Measurements from ENCODE around the gene PRTFDC1. TPM values are rescaled to one million over a fixed set of nuclear protein-coding genes. Genes with fewer than 3 reads are reported as not detected.
"Not testable (repeated sequence)": the region's sequence is repeated elsewhere in the genome, so short reads cannot be mapped to it uniquely, and the experiment has no call there.

Gene PRTFDC1
- total RNA-seq, 1 donor from 2014 or later: 0.21 TPM

- peak; percentile 49 for DNase-seq
- no peaks in the 10 kb centered on the region for H3K9me3 Mint-ChIP-seq
- H3K4me1 Mint-ChIP-seq: no peaks in the 10 kb centered on the region
- intact Hi-C loops (cut with micrococcal nuclease): no loop called here
- no peak overlapping the region for H3K27ac Mint-ChIP-seq
- H3K36me3 Mint-ChIP-seq (ENCODE audit: low read depth): no peaks in the 10 kb centered on the region
- H3K27me3 Mint-ChIP-seq: peaks cover 3% of the 10 kb centered on the region
- no peak overlapping the region for H3K4me3 Mint-ChIP-seq
Measured at GRCh38 chr10:24935504-24936292, 16.7 kb downstream of the PRTFDC1 start.

DNA sequence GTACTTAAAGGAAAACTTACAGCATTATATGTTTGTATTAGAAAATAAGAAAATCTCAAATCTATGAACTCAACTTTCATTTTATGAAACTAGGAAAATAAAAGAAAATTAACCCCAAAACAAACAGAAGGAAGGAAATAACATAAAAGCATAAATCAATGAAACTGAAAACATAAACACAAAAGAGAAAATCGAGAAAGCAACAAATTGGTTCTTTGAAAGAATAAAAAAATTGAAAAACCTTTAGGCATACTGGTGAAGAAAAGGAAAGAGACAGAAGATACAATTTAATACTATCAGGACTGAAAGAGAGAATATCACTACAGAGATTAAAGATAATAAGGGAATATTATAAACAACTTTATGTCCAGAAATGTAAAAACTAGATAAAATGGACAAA is 21.2 kb downstream of the PRTFDC1 start:
- Mint-ChIP-seq H3K36me3 (ENCODE audit: low read depth) (no peaks in the 10 kb centered on the region), H3K27me3 (peaks cover 3% of the 10 kb centered on the region), H3K27ac (no peak overlapping the region), H3K4me1 (no peaks in the 10 kb centered on the region), H3K9me3 (no peaks in the 10 kb centered on the region), H3K4me3 (no peak overlapping the region)
- DNase-seq: no peak
- intact Hi-C loops (cut with micrococcal nuclease): no loop called here

DNA sequence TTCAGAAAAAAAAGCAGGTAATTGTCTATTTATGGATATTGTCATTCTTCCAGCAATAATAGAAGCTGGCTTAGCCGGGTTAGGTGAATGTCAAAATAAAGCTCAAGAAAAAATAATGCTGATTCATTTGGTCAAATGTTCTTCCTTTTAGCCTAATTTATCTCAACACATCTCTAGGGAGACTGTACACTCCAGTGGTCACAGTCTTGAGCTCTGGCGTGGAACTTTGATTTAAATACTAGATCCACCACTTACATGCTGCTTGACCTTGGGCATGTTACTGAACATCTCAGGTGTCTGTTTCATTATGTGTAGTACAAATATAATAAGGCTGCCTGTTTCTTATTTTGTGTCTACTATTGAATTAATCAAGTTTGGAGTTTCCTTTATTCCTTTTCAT is 22.0 kb downstream of the PRTFDC1 start:
- intact Hi-C loops (cut with micrococcal nuclease): no loop called here
- no peak overlapping the region for H3K27ac Mint-ChIP-seq
- no peaks in the 10 kb centered on the region for H3K9me3 Mint-ChIP-seq
- H3K36me3 Mint-ChIP-seq (ENCODE audit: low read depth): no peaks in the 10 kb centered on the region
- no peak overlapping the region for H3K4me3 Mint-ChIP-seq
- peak; percentile 7 for DNase-seq
- H3K27me3 Mint-ChIP-seq: peaks cover 3% of the 10 kb centered on the region
- no peaks in the 10 kb centered on the region for H3K4me1 Mint-ChIP-seq

- Mint-ChIP-seq H3K4me3 (no peak overlapping the region), H3K27me3 (peaks cover 3% of the 10 kb centered on the region), H3K36me3 (ENCODE audit: low read depth) (peaks cover 3% of the 10 kb centered on the region), H3K4me1 (no peaks in the 10 kb centered on the region), H3K9me3 (peaks cover 2% of the 10 kb centered on the region), H3K27ac (no peak overlapping the region)
- intact Hi-C loops (cut with micrococcal nuclease): loop anchor here (10.0 kb wide), 1 partner anchor 465 kb away; no protein-coding TSS in a partner anchor
- DNase-seq: peak; percentile 44
Measured at GRCh38 chr10:24929904-24930303, 22.5 kb downstream of the PRTFDC1 start.

DNA sequence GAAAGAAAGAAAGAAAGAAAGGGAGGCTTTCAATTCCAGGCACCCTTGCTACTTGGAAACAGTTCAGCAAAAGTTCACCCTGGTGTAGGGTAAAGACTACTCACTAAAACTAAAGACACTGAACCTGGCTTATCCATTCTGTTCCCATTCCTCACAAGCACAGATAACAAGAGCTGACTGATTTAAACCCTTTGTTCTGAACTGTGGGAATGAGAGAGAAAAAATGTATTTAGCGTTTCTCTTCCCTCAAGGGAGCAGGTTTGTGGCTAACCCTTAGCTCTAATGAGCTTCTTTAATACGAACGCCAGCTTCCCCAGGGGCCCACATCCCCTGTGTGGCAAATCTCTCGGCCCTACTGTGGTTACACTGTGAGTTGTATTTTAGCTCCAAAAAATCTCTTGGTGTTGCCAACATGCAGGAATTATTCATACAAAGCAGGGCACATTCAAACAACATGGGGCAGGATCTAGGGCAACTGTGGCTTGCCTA is 23.3 kb downstream of the PRTFDC1 start:
- H3K27ac Mint-ChIP-seq: no peak overlapping the region
- H3K9me3 Mint-ChIP-seq: peaks cover 10% of the 10 kb centered on the region
- H3K4me1 Mint-ChIP-seq: peaks cover under 1% of the 10 kb centered on the region
- intact Hi-C loops (cut with micrococcal nuclease): loop anchor here (10.0 kb wide), 1 partner anchor 464 kb away; no protein-coding TSS in a partner anchor
- peak; percentile 21 for DNase-seq
- no peak overlapping the region for H3K4me3 Mint-ChIP-seq
- peaks cover 11% of the 10 kb centered on the region for H3K36me3 Mint-ChIP-seq (ENCODE audit: low read depth)
- peaks cover 3% of the 10 kb centered on the region for H3K27me3 Mint-ChIP-seq

DNA sequence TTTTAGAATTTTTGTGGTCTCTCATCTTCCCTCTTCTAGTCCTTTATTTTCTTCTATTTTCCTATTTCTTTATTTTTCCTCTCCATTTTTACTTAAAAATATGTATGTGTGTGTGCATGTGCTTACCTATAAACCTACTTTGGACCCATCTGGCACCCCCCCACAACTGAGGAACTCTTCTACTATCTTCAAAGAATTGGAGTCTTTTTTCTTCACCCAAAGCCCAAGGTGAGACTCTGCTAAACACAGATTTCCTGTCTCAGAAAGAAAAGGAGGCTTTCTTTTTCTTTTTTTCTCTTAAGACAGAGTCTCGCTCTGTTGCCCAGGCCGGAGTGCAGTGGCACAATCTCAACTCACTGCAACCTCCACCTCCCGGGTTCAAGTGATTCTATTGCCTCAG is 24.2 kb downstream of the PRTFDC1 start:
- intact Hi-C loops (cut with micrococcal nuclease): loop anchor here (10.0 kb wide), 1 partner anchor 463 kb away; no protein-coding TSS in a partner anchor
- Mint-ChIP-seq H3K36me3 (ENCODE audit: low read depth) (peaks cover 15% of the 10 kb centered on the region), H3K4me1 (peaks cover 5% of the 10 kb centered on the region), H3K27me3 (peaks cover 3% of the 10 kb centered on the region), H3K27ac (no peak overlapping the region), H3K9me3 (peaks cover 16% of the 10 kb centered on the region), H3K4me3 (no peak overlapping the region)
- DNase-seq: no peak

GRCh38 chr10:24926557-24926956 is 25.8 kb downstream of the PRTFDC1 start:
- peaks cover 3% of the 10 kb centered on the region for H3K27me3 Mint-ChIP-seq

GRCh38 chr10:24925799-24926198 is 26.6 kb downstream of the PRTFDC1 start:
- Mint-ChIP-seq H3K9me3 (peaks cover 16% of the 10 kb centered on the region), H3K27me3 (no peaks in the 10 kb centered on the region), H3K27ac (no peak overlapping the region), H3K4me3 (no peak overlapping the region), H3K4me1 (peaks cover 21% of the 10 kb centered on the region), H3K36me3 (ENCODE audit: low read depth) (peaks cover 15% of the 10 kb centered on the region)
- DNase-seq: no peak
- intact Hi-C loops (cut with micrococcal nuclease): loop anchor here (10.0 kb wide), 1 partner anchor 461 kb away; no protein-coding TSS in a partner anchor

More at GRCh38 chr10:24926557-24926956, 25.8 kb downstream of the PRTFDC1 start:
- H3K4me3 Mint-ChIP-seq: no peak overlapping the region
- no peak for DNase-seq
- H3K36me3 Mint-ChIP-seq (ENCODE audit: low read depth): peaks cover 15% of the 10 kb centered on the region
- H3K27ac Mint-ChIP-seq: no peak overlapping the region
- peaks cover 13% of the 10 kb centered on the region for H3K4me1 Mint-ChIP-seq
- intact Hi-C loops (cut with micrococcal nuclease): loop anchor here (10.0 kb wide), 1 partner anchor 462 kb away; no protein-coding TSS in a partner anchor
- peaks cover 16% of the 10 kb centered on the region for H3K9me3 Mint-ChIP-seq

DNA sequence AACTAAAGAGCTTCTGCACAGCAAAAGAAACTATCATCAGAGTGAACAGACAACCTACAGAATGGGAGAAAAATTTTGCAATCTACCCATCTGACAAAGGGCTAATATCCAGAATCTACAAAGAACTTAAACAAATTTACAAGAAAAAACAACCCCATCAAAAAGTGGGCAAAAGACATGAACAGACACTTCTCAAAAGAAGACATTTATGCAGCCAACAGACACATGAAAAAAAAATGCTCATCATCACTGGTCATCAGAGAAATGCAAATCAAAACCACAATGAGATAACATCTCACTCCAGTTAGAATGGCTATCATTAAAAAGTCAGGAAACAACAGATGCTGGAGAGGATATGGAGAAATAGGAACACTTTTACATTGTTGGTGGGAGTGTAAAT is 27.9 kb downstream of the PRTFDC1 start:
- intact Hi-C loops (cut with micrococcal nuclease): loop anchor here (5.0 to 10.0 kb wide), 3 partner anchors 57 to 460 kb away; no protein-coding TSS in a partner anchor
- not testable (repeated sequence) for H3K27ac Mint-ChIP-seq

GRCh38 chr10:24922222-24922868 is 30.1 kb downstream of the PRTFDC1 start:
- H3K27ac Mint-ChIP-seq: peak overlapping the region; percentile 62
- H3K4me3 Mint-ChIP-seq: peak overlapping the region; percentile 34
- H3K9me3 Mint-ChIP-seq: peaks cover 21% of the 10 kb centered on the region
- peaks cover 23% of the 10 kb centered on the region for H3K4me1 Mint-ChIP-seq
- H3K27me3 Mint-ChIP-seq, DNase-seq: not testable (repeated sequence)
- peaks cover 18% of the 10 kb centered on the region for H3K36me3 Mint-ChIP-seq (ENCODE audit: low read depth)
- intact Hi-C loops (cut with micrococcal nuclease): loop anchor here (1.0 to 10.0 kb wide), 4 partner anchors 55 to 458 kb away; no protein-coding TSS in a partner anchor

More for the DNA sequence above, 27.9 kb downstream of the PRTFDC1 start:
- peaks cover 20% of the 10 kb centered on the region for H3K9me3 Mint-ChIP-seq
- H3K4me3 Mint-ChIP-seq, H3K27me3 Mint-ChIP-seq, DNase-seq: not testable (repeated sequence)
- H3K36me3 Mint-ChIP-seq (ENCODE audit: low read depth): peaks cover 18% of the 10 kb centered on the region
- peaks cover 23% of the 10 kb centered on the region for H3K4me1 Mint-ChIP-seq

DNA sequence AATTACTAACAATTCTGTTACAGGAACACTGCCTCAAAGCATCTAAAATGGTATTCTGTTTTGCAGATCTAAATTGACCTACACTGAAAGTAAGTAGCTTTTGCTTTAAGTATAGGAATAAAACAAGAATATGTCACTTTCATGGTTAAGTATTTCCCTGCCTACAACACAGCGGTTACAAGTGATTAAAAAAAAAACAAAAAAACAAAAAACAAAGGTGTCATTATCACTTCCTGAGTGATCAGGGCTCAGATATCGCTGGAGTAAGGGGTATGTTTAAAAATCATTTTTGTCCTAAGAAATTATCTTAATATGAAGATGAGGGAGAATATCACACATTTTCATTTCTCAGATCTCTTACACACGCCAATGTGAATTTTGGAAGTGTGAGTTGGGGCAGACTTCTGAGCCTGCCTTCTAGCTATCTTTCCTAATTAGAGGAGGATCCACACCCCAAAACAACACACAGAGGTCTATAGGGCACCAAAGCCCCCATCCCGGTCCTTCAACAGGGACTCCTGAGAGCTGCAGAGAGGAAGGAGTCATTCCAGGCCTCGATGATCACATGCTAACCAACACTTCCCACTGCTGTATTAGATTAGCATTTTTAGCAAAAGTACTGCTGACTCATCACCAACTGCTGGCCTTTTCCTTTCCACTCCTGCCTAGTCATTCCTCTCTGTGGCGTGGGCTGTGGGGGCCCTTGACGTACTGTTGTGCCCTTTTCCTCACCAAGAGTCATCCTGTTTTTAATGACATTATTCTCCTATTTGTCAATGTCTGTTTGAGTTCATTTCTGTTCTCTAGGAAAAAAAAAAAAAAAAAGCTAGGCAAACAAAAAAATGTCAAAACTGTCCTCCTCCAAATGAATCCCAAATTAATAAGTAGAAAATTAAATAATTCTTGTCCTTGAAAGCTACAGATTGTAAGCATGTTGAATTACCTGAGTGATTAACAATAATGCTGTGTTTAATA is 31.2 kb downstream of the PRTFDC1 start:
- Mint-ChIP-seq H3K27ac (peak overlapping the region; percentile 93), H3K27me3 (no peaks in the 10 kb centered on the region), H3K4me3 (peak overlapping the region; percentile 55), H3K36me3 (ENCODE audit: low read depth) (peaks cover 18% of the 10 kb centered on the region), H3K9me3 (peaks cover 21% of the 10 kb centered on the region), H3K4me1 (peaks cover 23% of the 10 kb centered on the region)
- peak; percentile 77 for DNase-seq
- intact Hi-C loops (cut with micrococcal nuclease): loop anchor here (1.0 to 10.0 kb wide), 8 partner anchors 20 to 456 kb away; partner anchors contain the start of genes ENKUR and THNSL1

DNA sequence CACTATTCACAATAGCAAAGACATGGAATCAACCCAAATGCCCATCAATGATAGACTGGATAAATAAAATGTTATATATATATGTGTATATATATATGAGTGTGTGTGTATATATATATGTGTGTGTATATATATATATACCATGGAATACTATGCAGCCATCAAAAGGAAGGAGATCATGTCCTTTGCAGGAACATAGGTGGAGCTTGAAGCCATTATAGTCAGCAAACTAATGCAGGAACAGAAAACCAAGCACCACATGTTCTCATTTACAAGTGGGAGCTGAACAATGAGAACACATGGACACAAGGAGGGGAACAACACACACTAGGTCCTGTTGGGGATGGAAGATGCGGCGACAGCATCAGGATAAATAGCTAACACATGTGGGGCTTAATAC is 32.2 kb downstream of the PRTFDC1 start:
- H3K4me1 Mint-ChIP-seq: peaks cover 23% of the 10 kb centered on the region
- H3K27me3 Mint-ChIP-seq, H3K4me3 Mint-ChIP-seq, H3K27ac Mint-ChIP-seq: not testable (repeated sequence)
- peak; percentile 48 for DNase-seq
- peaks cover 21% of the 10 kb centered on the region for H3K9me3 Mint-ChIP-seq
- intact Hi-C loops (cut with micrococcal nuclease): loop anchor here (2.0 to 10.0 kb wide), 4 partner anchors 27 to 455 kb away; no protein-coding TSS in a partner anchor
- peaks cover 18% of the 10 kb centered on the region for H3K36me3 Mint-ChIP-seq (ENCODE audit: low read depth)

GRCh38 chr10:24919629-24920028 is 32.8 kb downstream of the PRTFDC1 start:
- not testable (repeated sequence) for H3K4me3 Mint-ChIP-seq, DNase-seq, H3K27ac Mint-ChIP-seq, H3K27me3 Mint-ChIP-seq
- Mint-ChIP-seq H3K36me3 (ENCODE audit: low read depth) (peaks cover 13% of the 10 kb centered on the region), H3K4me1 (peaks cover 23% of the 10 kb centered on the region), H3K9me3 (peaks cover 16% of the 10 kb centered on the region)
- intact Hi-C loops (cut with micrococcal nuclease): loop anchor here (2.0 to 10.0 kb wide), 4 partner anchors 27 to 455 kb away; no protein-coding TSS in a partner anchor
